GM23338 (cell line): ENCODE data around the gene MPPED1. TPM values are rescaled to one million over a fixed set of nuclear protein-coding genes. Genes with fewer than 3 reads are reported as not detected.

Experiments
- ATAC-seq: fragments of 200-7000 bp; cut with Tn5 transposase; 3 replicates; pipeline ENCODE4 v1.9.1; 2020
- DNase-seq: peaks from one replicate; pipeline ENCODE4 v3.0.0-alpha.2; 2015; ENCODE audit warnings: low spot score
- H2AFZ ChIP-seq: fragments of 200-600 bp; sonication (generic); 2 replicates; pipeline ENCODE4 v1.8.0; 2016; ENCODE audit warnings: antibody characterized with exemption, mild to moderate bottlenecking, moderate library complexity
- H3F3A ChIP-seq: fragments of 200-600 bp; sonication (generic); replicated peaks from 2 replicates; pipeline ENCODE4 v1.8.0; 2017; ENCODE audit warnings: antibody characterized with exemption, mixed run types, low read depth
- H3K27ac ChIP-seq: fragments of 200-600 bp; sonication (generic); 2 replicates; pipeline ENCODE4 v1.6.1; 2016; ENCODE audit warnings: low read depth
- H3K27me3 ChIP-seq: fragments of 200-600 bp; sonication (generic); 2 replicates; pipeline ENCODE4 v1.8.0; 2016; ENCODE audit warnings: mild to moderate bottlenecking, mixed run types, moderate library complexity; ENCODE audit not compliant: insufficient read depth
- H3K36me3 ChIP-seq: fragments of 200-600 bp; sonication (generic); 2 replicates; pipeline ENCODE4 v1.8.0; 2016; ENCODE audit warnings: mild to moderate bottlenecking; ENCODE audit not compliant: insufficient read depth
- H3K4me1 ChIP-seq: fragments of 200-600 bp; sonication (generic); 2 replicates; pipeline ENCODE4 v1.8.0; 2016; ENCODE audit warnings: mild to moderate bottlenecking, moderate library complexity; ENCODE audit not compliant: insufficient read depth
- H3K4me2 ChIP-seq: fragments of 200-600 bp; sonication (generic); 2 replicates; pipeline ENCODE4 v1.7.1; 2017; ENCODE audit warnings: mixed run types
- H3K4me3 ChIP-seq: fragments of 200-600 bp; sonication (generic); 2 replicates; pipeline ENCODE4 v1.6.1; 2016; ENCODE audit warnings: mixed run types
- H3K79me2 ChIP-seq: fragments of 200-600 bp; sonication (generic); replicated peaks from 2 replicates; pipeline ENCODE4 v1.8.0; 2017; ENCODE audit warnings: mild to moderate bottlenecking; ENCODE audit not compliant: insufficient read depth
- H3K9me2 ChIP-seq: fragments of 200-600 bp; sonication (generic); 2 replicates; pipeline ENCODE4 v1.8.0; 2017; ENCODE audit not compliant: insufficient read depth
- H4K20me1 ChIP-seq: fragments of 200-600 bp; sonication (generic); replicated peaks from 2 replicates; pipeline ENCODE4 v1.8.0; 2017; ENCODE audit warnings: mild to moderate bottlenecking; ENCODE audit not compliant: insufficient read depth
- H3K27ac Mint-ChIP-seq: 2 replicates; pipeline ENCODE4 v1.8.0; 2020; ENCODE audit warnings: inconsistent platforms, mild to moderate bottlenecking, moderate library complexity, mixed read lengths
- H3K27me3 Mint-ChIP-seq: 3 replicates; pipeline ENCODE4 v1.8.0; 2022; ENCODE audit warnings: low read depth, mild to moderate bottlenecking, moderate library complexity, mixed read lengths, inconsistent platforms; ENCODE audit not compliant: insufficient read depth, poor library complexity
- H3K36me3 Mint-ChIP-seq: 3 replicates; pipeline ENCODE4 v1.8.0; 2021; ENCODE audit warnings: low read depth, mild to moderate bottlenecking, inconsistent platforms, moderate library complexity, mixed read lengths
- H3K4me1 Mint-ChIP-seq: 3 replicates; pipeline ENCODE4 v1.8.0; 2020; ENCODE audit warnings: mild to moderate bottlenecking, inconsistent platforms, mixed read lengths
- H3K4me3 Mint-ChIP-seq: 3 replicates; pipeline ENCODE4 v1.8.0; 2021; ENCODE audit warnings: moderate library complexity, mild to moderate bottlenecking, inconsistent platforms, mixed read lengths
- H3K9me3 Mint-ChIP-seq: 3 replicates; pipeline ENCODE4 v1.8.0; 2020; ENCODE audit warnings: moderate library complexity, mild to moderate bottlenecking, inconsistent platforms, mixed read lengths
- CREB1 ChIP-seq: fragments of 250-450 bp; sonication (Bioruptor Pico); IDR thresholded peaks from 2 replicates; pipeline ENCODE4 v1.5.0; 2020; ENCODE audit warnings: low read depth, mild to moderate bottlenecking, moderate library complexity
- CTCF ChIP-seq, 2 experiments: fragments of 200-600 bp in 1 of 2; sonication (generic) in 1 of 2; conservative IDR thresholded peaks; 2 replicates each; pipeline versions ENCODE4 v1.5.1 to v1.6.1; 2016 to 2017; ENCODE audit warnings: antibody characterized with exemption in 2 of 2, low read depth in 2 of 2, mild to moderate bottlenecking in 2 of 2, moderate library complexity in 1 of 2
- ETS1 ChIP-seq: IDR thresholded peaks from 2 replicates; pipeline ENCODE4 v1.6.1; 2016; ENCODE audit warnings: antibody characterized with exemption
- EZH2 ChIP-seq: fragments of 200-600 bp; sonication (generic); IDR thresholded peaks from one replicate; pipeline ENCODE4 v1.8.0; 2017; ENCODE audit warnings: antibody characterized with exemption, mild to moderate bottlenecking, low read depth; ENCODE audit not compliant: unreplicated experiment
- EZH2phosphoT487 ChIP-seq: fragments of 200-600 bp; sonication (generic); IDR thresholded peaks from one replicate; pipeline ENCODE4 v1.8.1; 2018; ENCODE audit warnings: antibody characterized with exemption; ENCODE audit not compliant: unreplicated experiment
- JUNB ChIP-seq: IDR thresholded peaks from one replicate; pipeline ENCODE4 v1.6.1; 2016; ENCODE audit warnings: antibody characterized with exemption; ENCODE audit not compliant: unreplicated experiment
- NANOG ChIP-seq: IDR thresholded peaks from 2 replicates; pipeline ENCODE4 v1.6.1; 2016; ENCODE audit warnings: antibody characterized with exemption, borderline replicate concordance
- POLR2AphosphoS5 ChIP-seq: IDR thresholded peaks from 2 replicates; pipeline ENCODE4 v1.6.1; 2016; ENCODE audit warnings: antibody characterized with exemption, low read depth
- REST ChIP-seq: IDR thresholded peaks from one replicate; pipeline ENCODE4 v1.6.1; 2018; ENCODE audit warnings: antibody characterized with exemption; ENCODE audit not compliant: unreplicated experiment
- STAT1 ChIP-seq: IDR thresholded peaks from one replicate; pipeline ENCODE4 v1.6.1; 2016; ENCODE audit warnings: antibody characterized with exemption; ENCODE audit not compliant: unreplicated experiment
- ZNF114 ChIP-seq: fragments of 250-450 bp; sonication (Bioruptor Pico); IDR thresholded peaks from 2 replicates; pipeline ENCODE4 v1.5.0; 2020; ENCODE audit warnings: mild to moderate bottlenecking, moderate library complexity
- ZNF331 ChIP-seq: fragments of 250-450 bp; sonication (Bioruptor Pico); IDR thresholded peaks from 2 replicates; pipeline ENCODE4 v1.5.0; 2020; ENCODE audit warnings: low read depth, mild to moderate bottlenecking, moderate library complexity
- ZNF462 ChIP-seq: fragments of 250-450 bp; sonication (Bioruptor Pico); IDR thresholded peaks from 2 replicates; pipeline ENCODE4 v1.5.0; 2020; ENCODE audit warnings: mild to moderate bottlenecking, moderate library complexity
- polyA plus RNA-seq: library from polyadenylated mRNA; unstranded; fragments of >200 nt; fragmentation: Nextera tagmentation; extraction: Ambion mirVana; gene quantifications from 2 replicates; pipeline ENCODE4 v1.2.1, GENCODE V29; 2016
- total RNA-seq: library from RNA; depleted of rRNA; stranded (reverse); fragments of >200 nt; shearing (Covaris generic); gene quantifications from 2 replicates; pipeline ENCODE4 v1.2.3, GENCODE V29; 2014

Gene MPPED1
- total and polyA plus RNA-seq, 2 experiments from 2014 or later, result 0.56 TPM; not detected in 1

- Histone ChIP-seq H3K9me2 (no peaks in the 10 kb centered on the region), H3K4me1 (no peaks in the 10 kb centered on the region), H4K20me1 (no peaks in the 10 kb centered on the region), H2AFZ (no peak overlapping the region), H3K4me3 (no peak overlapping the region), H3K36me3 (no peaks in the 10 kb centered on the region), H3K27me3 (no peaks in the 10 kb centered on the region), H3K4me2 (no peak overlapping the region), H3K79me2 (no peaks in the 10 kb centered on the region), H3K27ac (no peak overlapping the region), H3F3A (no peaks in the 10 kb centered on the region)
- no peak for DNase-seq
- no peaks in the 10 kb centered on the region for H3K36me3 Mint-ChIP-seq
- H3K27ac Mint-ChIP-seq, result peak overlapping the region; percentile 38; the same call in 1 of the 2 replicates
- no peaks in the 10 kb centered on the region for H3K9me3 Mint-ChIP-seq
- no peak for ATAC-seq
- peaks cover 16% of the 10 kb centered on the region for H3K4me1 Mint-ChIP-seq
- no peak overlapping the region for H3K4me3 Mint-ChIP-seq
- TF ChIP-seq ZNF114 (no peak), NANOG (no peak), EZH2phosphoT487 (no peak), ZNF331 (CRISPR knock-in tag) (no peak), ZNF462 (CRISPR knock-in tag) (no peak), POLR2AphosphoS5 (no peak), JUNB (no peak), REST (no peak), STAT1 (no peak), EZH2 (no peak), CTCF (conservative IDR thresholded peaks at IDR 0.05; ENCODE audit: low read depth in 2 of 2) (no peak), CREB1 (CRISPR knock-in tag) (no peak), ETS1 (no peak)
- H3K27me3 Mint-ChIP-seq, result peaks cover 3% of the 10 kb centered on the region
These were observed 29.4 kb downstream of the MPPED1 start for GRCh38 chr22:43441216-43441615.
